Brain pericyte (primary cell): ENCODE results near the gene PAPPA2.

Source experiments
- DNase-seq: peaks from one replicate; pipeline ENCODE4 v3.0.0-alpha.2; 2012; ENCODE audit warnings: low read depth, low spot score

Gene PAPPA2

DNA sequence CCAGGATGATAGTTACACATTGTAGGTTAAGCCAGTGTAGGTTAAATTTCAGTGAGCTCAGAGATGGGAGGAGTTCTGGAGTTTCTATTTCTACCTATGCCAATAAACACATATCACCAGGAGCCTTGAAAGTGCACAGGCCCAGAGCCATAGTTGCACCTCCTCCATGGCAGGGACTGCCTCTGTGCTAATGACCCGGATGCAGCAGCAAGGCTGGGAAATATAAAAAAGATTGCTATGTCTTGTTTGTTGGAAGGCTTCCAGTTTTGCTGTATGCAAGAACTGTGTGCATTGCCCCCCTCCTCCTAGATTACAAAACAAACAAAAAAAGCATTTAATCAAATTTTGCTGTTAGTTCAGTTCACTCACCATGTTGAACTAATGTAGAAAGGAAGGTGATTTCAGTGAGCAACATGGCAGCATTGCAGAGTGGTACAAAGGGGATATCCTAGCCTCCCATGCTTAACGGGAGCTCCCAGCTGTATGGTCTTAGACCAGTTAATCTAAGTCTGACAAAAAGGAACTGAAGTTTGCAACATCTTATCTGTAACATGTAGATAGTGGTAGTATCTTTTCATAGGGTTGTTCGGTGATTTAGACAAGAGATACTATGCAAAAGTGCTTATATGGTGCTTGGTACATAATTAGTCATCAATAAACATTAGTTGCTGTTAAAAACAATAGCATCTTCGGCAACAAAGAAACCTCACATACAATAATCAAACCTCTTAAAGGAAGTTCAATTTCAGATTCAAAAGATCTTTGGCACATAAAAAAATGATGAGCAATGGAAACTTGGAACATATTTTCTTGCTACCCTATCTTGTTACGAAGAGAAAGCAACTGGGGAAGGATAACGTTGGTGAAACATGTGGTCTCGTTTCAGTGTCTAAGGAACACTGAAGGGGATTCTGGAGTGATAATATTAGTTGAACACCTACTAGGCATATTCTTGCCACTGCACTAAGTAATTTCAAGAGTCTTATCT, 392.1 kb downstream of the PAPPA2 start:
- no peak for DNase-seq

DNA sequence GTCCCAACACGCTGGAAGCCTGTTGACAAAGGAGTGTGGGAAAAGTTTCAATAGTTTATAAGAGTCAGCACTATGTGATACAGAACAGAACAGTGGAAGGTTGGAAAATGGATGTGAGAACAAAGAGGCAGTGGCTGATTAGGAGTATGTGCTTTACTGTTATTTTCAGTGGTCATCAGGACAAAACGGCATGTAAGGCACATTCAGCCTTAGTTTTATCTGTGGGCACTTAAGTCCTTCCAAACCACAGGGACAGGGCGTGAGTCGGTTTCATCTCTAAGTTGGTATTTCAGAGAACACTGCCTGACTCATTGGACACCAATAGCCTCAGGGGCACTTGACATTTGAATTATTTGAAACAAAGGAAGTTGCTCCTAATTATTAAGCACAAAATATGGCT, 394.7 kb downstream of the PAPPA2 start:
- DNase-seq, result no peak

DNA sequence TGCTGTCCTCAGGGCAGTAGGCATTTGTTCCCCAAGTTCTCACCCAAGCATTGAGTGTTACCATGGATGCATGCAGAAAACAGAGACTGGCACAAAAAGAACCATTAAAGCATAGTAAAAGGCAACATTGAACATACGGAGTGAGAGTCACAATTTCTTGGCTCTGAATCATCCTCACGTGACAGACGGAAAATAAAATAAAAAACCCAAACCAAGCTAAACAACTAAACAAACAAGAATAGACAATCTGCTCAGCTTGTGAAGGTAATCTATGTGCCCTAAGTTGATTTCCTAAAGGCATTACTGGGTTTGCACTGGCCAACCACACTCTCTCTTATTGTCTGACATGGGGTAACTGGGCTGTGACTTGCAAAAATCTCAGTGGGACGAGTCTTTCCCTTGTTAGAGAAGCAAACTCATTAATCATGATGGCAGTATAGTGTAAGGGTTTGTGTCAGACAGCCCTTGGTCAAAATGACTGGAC, 395.5 kb downstream of the PAPPA2 start:
- DNase-seq, result no peak

DNA sequence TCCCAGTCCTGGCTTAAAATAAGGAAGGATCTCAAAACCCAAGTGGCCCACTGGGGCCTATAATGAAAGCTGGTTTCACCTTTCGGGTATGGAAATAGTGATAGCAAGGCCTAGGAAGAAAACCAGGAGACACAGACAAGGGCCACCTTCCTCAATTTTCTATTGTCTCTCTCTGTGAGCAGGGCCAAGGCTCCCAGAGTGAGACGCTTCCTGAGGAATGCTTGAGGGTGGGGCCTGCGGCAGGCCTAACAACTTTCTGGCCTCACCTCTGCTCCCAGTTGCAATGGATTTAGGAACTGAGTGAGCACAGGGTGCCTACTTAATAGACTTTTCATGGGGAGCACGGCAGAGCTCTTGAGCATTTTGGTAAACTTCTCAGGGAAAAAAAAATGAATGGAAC, 400.6 kb downstream of the PAPPA2 start:
- no peak for DNase-seq

DNA sequence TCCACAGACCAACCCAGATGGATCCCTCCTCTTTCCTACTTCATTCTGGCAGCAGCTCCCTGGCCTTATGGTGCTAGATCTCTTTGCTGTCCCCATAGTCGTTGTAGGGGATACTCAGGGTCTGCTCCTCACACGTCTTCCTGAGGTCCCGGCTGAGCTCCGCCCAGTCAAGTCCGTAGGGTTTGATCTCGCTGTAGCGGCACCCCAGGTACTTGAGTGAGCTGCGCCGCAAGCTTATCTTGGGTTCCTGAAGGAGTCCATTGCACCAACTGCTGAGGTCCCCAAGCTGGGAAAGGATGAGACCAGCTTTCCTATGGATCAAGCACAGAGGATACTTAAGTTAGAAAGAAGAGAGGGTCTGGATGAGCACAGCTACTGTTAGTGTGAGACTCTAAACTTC, 401.2 kb downstream of the PAPPA2 start:
- no peak for DNase-seq

DNA sequence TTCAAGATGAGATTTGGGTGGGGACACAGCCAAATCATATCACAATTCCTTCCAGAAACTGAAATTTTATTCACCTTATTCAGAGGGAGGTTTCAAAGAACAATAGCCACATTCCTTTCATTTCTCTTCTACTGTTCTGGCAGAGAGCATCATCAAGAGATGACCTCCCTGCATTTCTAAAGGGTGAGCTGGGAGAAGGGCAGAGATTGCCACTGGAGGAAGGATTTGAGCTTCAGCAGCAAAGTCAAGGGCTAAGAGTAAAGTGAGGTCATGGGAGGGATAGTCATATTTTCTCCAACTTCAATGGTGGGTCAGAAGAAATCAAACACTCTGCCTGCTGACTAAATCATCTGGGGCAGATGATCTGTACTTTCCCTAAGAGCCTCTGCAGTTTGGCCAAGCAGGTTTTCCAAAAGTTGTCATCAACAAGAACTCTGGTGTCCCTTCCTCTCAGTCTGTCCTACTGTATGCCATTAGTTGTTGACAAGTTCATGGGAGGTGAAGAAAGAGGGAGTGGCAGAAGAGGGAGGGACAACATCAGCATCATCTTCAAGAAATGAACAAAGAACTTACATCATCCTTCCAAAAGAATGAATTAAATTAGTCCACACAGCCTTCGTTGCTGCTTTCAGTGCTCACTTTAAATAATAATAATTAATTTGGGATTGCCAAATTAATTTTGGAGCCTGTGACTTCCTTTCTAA, 403.2 kb downstream of the PAPPA2 start:
- no peak for DNase-seq

DNA sequence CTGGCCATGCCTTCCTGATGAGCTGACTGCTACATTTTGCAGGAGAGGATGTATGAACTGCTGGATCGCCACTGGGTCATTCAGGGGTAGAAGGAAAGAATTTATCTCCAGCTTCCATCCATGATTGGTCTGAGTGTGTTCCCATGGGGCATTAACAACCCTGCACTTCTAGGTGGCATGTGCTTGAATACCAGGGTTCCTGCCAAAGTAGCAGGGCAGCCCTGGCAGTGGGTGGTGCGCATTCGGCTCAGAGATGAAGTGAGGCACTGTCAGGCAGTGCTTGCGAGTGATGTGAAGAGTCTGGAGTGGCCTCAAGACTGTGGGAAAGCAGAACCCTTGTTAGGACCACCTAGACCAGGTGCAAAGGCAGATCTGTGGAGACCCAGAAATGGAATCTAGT, 406.6 kb downstream of the PAPPA2 start:
- no peak for DNase-seq

DNA sequence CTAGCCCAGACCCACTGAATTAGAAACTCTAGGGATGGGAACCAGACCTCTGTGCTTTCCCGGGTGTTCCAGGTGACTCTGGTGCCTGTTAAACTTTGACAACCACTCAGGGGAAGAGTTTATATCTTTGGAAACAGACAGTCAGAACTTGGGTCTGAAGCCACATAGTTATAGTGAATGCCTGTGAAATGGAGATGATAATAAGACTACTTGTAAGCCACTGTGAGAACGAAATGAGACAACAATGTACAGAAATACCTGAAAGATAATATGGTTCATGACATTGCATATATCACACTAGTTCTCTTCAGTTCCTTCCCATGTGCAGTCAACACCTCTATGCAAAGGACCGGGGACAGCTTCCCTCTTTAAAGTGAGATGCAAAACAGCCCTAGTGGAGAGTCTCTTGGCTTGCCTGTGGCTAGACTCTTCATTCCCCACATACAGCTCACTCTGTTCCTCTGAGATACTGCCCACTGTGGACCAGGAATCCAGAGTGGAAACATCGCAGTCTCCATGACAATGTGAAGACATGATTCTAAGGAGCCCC, 414.1 kb downstream of the PAPPA2 start:
- no peak for DNase-seq

DNA sequence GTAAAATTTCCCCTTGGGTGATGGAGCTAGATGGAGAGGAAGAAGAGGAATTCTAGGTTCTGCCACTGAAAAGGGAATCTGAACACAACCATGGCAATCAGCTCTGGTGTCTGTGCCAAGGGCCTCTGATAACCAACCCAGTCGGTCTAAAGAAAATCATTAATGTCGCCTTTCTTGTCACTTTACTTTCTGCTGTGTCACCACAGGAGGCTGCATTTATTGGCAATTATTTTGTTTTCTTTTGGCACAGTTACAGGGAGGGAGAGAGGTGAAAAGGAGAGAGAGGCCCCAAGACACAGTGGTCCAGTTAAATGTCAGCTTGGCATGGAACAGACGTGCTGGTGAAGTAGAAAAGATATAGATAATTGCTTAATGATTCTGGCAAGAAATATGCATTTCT, 414.6 kb downstream of the PAPPA2 start:
- no peak for DNase-seq

DNA sequence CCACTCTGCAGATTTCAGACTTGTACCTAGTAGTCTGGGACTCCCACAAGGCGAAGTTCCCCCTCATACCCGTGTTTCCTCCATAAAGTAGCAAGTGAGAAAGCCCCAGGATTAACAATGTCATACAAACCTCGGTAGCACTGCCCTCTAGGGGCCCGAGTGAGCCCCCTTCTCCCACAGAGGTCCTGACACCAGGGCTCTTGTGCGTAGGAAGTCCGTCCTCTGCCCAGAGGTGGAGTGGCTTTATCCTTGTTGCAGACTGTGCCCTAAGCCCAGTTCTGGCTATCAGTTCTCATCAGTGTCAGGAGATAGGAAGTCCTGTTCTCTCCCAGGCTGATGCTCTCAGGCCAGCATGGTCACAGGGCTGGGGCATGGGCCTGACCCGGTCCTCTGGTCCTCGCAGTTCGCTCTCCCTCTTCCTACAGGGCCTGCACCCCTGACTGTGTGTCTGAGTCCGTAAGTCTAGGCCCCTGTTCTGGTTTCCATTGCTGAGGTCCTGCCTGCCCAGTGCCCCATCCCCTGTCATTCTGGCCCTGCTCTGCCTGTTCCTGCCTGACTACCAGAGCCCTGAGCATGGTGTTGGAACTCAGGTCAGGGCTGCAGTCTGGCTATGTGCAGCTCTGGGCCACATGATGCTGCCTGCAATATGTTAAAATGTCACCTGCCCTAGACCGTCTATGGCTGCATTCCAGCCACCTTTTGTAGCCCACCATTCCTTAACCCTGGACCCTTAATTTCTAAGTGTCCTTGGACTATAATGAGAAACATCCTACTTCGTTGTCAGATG, 416.0 kb downstream of the PAPPA2 start:
- no peak for DNase-seq

DNA sequence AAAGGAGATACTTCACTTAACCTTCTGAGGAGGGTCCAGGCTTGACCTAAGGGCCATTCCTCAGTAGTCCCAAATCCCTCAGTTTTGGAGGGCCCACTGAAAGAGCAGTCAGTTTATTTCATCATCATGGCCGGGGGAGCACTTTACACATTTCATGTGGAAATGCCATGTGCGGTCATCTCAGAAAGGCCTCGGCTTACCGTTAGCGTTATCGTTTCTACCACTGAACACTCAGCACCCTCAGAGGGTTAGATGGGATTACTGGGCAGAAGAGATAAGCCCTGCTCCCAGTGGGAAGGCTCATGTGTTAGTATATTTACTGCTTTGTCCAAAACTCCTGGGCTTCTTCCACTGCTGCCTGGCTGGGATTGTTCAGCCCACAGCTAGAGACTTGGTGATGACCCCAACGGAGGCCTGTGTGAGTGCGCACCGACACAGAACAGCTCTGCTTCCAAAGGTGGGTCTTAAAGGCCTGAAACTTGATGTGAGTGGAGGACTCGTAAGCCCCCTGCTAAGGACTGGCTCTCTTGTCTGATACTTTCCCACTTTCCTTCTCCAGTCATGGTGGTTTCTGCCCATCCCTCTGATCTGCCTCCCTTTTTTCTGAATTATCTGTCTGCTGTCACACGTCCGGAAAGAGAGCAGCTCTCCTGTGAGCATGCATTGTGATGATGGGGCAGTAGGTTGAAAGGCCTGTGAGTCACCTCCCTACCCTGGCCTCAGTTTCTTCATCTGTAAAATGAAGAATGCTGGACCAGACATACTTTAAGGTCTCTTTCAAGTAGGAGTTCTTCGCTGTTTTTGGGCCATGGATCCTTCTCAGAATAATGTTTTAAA, 417.0 kb downstream of the PAPPA2 start:
- DNase-seq, result no peak

DNA sequence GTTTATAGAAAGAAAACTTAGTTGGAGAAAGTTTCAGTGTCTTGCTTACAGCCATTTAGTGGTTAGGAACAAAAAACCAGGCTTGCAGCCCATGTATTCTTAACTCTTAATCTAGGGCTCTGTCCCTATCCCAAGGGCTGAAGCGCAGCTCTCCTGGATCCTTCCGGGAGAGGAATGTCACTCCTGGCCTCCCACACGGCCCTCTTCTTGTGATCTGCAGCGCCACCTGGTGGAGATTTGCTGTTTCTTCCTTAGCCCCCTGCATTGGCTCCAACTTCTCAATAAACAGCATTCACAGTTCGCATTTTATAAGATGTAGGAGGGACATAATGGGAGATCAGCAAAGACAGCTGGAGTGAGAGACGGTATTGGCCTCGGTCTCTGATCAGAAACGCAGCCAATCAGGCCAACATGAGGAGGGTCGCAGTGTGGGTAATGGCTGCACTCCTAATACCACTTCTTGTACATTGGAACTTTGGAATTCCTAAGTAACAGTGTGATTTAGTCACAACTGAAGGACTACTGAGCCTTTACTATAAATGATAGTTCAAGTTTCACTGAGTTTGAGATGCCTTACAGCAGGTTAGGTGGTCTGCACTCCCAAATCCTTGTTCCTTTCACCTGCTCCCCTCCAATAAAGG, 418.1 kb downstream of the PAPPA2 start:
- no peak for DNase-seq

DNA sequence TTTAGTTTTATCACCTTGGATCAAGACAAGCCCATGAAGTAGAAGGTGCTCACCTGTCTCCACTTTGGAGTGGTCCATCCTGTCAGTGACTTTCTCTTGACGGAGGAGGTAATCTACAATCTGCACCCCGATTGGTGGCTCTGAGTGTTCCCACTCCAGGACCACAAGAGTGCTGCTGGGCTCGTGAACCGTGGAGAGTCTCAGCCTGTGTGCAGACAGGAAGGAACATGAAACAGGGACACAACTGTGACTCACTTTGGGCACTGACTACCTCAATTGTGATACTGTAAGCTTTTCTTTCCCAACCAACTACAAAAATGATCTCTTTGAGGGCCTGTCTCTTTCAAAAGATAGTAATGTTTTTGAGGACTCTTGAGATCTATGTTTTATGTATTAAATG, 421.3 kb downstream of the PAPPA2 start:
- DNase-seq, result no peak

DNA sequence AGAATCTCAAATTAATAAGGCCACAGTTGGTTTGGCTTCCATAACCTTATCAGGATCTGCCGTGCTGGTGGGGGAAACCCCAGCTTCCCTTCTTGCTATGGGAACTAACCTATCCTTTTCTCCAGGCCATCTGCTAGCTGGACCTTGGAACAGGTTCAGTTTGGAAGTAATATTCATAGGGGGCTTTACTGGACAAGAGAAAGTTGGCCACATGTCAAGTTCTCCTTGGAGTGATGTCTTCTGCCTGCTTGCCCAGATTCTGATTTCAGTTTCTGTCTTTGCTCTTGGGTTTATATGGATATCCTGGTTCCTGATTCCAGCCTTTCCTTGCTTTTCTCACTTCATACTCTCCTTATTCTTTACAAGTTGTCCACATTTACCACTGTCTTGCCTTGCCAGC, 421.9 kb downstream of the PAPPA2 start:
- DNase-seq, result no peak

DNA sequence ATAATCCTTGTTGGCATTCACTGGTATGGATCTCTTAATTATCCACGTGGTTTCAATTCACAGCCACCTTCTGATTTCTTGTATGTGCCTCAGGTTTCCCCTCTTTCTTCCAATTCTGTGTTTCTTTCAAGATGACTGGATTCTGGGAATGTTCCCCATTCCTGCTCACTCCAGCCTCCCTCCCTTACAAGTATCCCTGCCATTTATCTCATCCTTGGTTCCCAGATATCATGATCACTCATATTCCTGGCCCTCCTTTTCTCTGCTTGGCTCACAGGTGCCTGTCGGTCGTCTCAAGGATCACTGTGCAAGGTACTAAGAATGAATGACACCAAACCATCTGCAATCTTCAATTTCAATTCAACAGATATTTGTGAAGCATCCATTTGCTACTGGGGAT, 422.4 kb downstream of the PAPPA2 start:
- DNase-seq, result no peak

DNA sequence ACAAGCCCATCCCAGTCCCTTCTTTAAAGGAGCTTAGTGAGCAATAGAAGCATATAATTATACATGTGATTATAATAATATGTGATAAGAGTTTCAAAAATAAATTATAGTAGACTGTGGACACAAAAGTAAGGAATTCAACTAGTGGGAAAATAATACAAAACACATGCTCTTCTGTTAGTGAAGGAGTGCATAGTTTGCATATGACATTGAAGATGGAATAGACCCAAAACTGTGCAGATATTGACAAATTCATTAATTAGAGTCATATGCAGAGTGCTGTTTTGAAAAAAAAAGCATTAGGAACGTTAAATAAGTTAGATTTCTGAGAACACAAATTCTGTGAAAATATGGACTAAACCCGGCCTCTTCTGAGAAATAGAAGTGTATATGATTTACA, 422.8 kb downstream of the PAPPA2 start:
- no peak for DNase-seq

DNA sequence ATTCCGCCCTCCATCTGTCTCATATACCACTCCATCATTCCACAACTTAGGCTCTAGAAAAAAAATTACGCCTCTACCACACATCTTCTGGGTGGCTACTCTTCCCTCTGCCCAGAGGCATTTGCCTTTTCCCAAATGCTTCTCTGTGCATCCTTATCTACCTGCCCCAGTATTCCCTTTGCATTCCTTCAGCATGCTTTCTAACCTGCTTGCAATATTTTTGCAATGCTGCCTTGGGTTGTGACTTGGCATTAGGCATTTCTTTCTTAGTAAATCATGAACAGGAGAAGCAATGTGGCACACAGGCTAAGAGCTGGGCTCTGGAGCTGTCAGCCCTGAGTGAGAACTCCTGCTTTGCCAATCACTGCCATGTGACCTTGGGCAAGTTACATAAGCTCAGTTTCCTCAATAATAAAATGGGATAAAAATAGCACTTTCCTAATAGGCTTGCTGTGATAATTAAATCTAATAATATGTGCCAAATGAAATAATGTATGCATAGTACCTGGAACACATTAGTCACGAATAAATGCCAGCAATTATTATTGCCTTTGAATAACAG, 425.6 kb downstream of the PAPPA2 start:
- DNase-seq, result no peak

DNA sequence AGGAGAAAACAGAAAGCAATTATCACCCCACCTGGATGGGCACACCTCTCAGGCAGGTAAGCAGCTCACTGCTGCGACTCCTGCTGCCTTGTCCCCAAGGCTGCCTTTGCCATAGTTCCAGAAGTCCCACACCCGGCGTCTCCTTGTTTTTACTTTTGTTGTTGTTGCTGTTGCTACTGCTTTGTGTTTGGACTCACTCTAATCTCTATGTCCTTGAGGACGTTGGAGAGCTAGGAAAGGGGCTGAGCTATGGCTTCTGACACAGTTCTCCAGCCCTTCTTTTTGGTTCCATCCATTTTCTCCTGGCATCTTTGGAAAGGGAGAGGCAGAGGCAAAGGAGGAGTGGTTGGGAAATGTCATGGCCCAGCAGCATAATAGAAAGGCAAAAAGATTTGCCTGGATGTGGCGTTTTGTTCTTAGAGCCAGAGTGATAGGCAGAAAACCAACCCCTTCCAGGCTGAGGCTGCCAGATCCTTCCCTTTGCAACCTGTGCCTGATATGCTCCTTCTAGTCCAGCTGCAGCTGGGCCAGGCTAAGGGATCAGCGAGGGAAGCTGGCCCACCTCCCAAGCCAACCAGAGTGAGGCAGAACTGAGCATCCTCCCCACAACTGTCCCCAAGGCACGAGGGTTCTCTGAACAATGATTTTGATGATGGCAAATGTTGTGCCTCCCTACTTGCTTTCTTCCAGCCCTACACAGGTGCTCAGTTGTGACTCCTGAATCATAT, 430.8 kb downstream of the PAPPA2 start:
- no peak for DNase-seq

DNA sequence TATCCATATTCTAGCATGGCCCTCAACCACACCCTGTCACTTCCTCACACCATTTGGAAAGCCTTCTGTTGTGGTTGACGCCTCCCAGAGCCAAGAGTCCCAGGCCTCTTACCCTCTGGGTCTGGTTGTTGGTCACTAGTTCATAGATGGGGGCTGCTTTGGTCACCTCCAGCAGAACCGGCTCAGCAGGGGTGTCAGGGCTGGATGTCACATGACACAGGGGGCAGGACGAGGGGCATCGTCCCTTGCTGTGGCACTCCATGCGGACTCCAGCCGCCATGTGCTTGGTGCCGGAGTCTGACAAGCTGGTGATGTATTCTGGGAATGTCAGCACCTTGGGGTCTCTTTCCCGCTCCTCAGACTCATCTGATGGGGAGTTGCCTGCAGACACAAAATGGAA, 431.5 kb downstream of the PAPPA2 start:
- DNase-seq, result no peak
